ENCODE measurements around the gene OVOL1. TPM values are rescaled to one million over a fixed set of nuclear protein-coding genes. Genes with fewer than 3 reads are reported as not detected.
"Not testable (repeated sequence)": the region's sequence is repeated elsewhere in the genome, so short reads cannot be mapped to it uniquely, and the experiment has no call there.

OVOL1 gene
- polyA plus RNA-seq, 2 donors = 38.2 to 49.9 TPM

DNA sequence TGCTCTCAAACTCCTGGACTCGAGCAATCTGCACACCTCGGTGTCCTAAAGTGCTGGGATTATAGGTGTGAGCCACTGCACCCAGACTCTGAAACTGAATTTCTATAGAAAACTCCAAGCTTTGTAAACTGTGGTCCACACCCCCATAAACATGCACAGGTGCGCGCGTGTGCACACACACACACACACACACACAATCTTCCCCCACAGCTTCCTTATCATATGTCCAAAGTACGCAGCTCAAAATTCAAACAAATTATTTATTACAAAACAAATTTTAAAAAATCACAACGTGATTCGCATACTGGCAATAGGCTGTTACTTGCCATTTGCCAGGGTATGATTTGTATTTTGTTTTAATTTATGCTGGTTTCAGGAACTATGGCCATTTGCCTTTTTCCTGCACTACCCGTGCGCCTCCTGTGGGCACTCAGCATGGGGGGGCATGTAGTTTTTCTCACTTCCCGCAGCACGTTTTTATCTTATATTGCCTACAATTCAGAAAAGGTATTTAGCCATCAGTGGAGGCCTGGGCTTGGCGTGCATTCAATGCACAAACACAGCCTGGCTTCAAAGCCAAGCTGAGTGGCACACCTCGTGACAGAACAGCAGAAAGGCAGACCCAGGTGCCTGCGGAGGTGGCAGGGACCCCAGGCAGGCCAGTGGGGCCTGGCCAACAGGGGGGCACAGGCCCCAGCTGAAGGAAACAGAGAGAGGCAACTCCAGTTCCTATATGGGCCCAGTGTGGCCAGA lies 36.1 kb downstream of the OVOL1 start:
- Histone ChIP-seq H3K9me3 (ENCODE audit: control insufficient read depth in 2 of 2, insufficient read depth in 1 of 2, low read depth in 1 of 2, low read length in 1 of 2) (no peaks in the 10 kb centered on the region), H3K27me3 (ENCODE audit: control insufficient read depth in 1 of 2, insufficient read depth in 2 of 2, low read length in 2 of 2) (no peaks in the 10 kb centered on the region), H3K4me3 (ENCODE audit: low read depth in 1 of 2, low read length in 2 of 2) (no peak overlapping the region), H3K27ac (ENCODE audit: low read depth in 2 of 2, low read length in 1 of 2) (no peak overlapping the region), H3K4me1 (ENCODE audit: control insufficient read depth in 2 of 2, insufficient read depth in 2 of 2, low read length in 1 of 2) (no peaks in the 10 kb centered on the region), H3K36me3 (ENCODE audit: control insufficient read depth in 2 of 2, insufficient read depth in 2 of 2, low read length in 1 of 2) (no peaks in the 10 kb centered on the region)
- 67 to 78% methylated on average over 15 of the region's 15 CpGs for WGBS, 2 donors

DNA sequence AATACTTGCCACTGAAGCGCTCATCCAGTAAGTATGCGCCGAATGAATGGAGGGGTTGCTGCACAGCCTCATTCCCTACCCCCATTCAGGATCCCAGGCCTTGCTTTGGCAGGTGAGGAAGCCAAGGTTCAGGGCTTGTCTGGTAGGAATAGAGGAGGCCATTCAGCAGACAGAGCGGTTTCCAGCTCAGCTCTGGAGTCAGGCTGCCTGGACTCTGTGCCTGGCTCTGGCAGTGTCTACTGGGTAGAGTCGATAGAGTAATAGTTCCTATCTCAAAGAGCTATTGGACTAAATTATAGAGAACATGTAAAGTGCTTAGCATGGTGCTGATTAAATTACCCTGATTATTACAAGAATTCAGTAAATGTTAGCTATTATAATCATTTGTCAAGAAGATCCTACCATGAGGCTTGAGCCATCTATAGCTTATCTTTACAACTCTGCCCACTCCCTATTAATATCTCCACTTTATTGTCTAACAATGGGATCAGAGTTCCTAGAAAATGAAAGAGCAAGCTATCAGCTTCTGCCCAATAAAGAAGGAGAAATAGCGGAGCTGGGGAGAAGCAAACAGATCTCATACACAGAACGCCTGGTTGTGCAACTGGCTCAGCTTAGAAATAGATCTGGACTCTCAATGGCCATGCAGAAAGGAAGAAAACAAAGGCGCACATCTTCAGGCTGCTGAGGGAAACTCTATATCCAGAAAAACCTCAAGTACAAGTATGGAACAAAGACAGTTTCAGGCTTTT lies 40.3 kb downstream of the OVOL1 start:
- Histone ChIP-seq H3K9me3 (ENCODE audit: control insufficient read depth in 2 of 2, insufficient read depth in 1 of 2, low read depth in 1 of 2, low read length in 1 of 2) (no peaks in the 10 kb centered on the region), H3K27me3 (ENCODE audit: control insufficient read depth in 1 of 2, insufficient read depth in 2 of 2, low read length in 2 of 2) (no peaks in the 10 kb centered on the region), H3K4me1 (ENCODE audit: control insufficient read depth in 2 of 2, insufficient read depth in 2 of 2, low read length in 1 of 2) (no peaks in the 10 kb centered on the region), H3K36me3 (ENCODE audit: control insufficient read depth in 2 of 2, insufficient read depth in 2 of 2, low read length in 1 of 2) (no peaks in the 10 kb centered on the region), H3K4me3 (ENCODE audit: low read depth in 1 of 2, low read length in 2 of 2) (no peak overlapping the region), H3K27ac (ENCODE audit: low read depth in 2 of 2, low read length in 1 of 2) (no peak overlapping the region)
- WGBS, 2 donors = 74 to 86% methylated on average over 8 of the region's 8 CpGs

DNA sequence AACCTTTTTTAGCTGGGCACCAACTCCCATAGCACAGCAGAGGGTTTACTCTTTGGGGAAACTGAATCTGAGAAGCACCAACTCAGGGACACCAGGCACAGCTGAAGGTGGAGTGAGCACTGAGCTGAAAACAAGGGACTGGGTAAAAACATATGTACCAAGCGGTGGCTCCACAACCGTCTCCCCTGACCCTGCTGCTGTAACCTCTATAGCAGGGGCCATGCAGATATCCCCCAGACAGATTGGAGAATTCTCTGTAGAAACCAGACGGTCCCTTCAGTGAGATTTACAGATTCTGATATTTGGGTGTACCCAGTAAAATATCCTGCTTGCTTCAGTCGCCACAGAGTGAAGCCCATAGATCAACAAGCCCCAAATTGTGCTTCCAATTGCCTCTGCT lies 42.6 kb downstream of the OVOL1 start:
- Histone ChIP-seq H3K27ac (ENCODE audit: low read depth in 2 of 2, low read length in 1 of 2) (no peak overlapping the region), H3K4me1 (ENCODE audit: control insufficient read depth in 2 of 2, insufficient read depth in 2 of 2, low read length in 1 of 2) (peaks cover 0 to 10% of the 10 kb centered on the region in 2 donors), H3K9me3 (ENCODE audit: control insufficient read depth in 2 of 2, insufficient read depth in 1 of 2, low read depth in 1 of 2, low read length in 1 of 2) (no peaks in the 10 kb centered on the region), H3K36me3 (ENCODE audit: control insufficient read depth in 2 of 2, insufficient read depth in 2 of 2, low read length in 1 of 2) (no peaks in the 10 kb centered on the region), H3K27me3 (ENCODE audit: control insufficient read depth in 1 of 2, insufficient read depth in 2 of 2, low read length in 2 of 2) (no peaks in the 10 kb centered on the region), H3K4me3 (ENCODE audit: low read depth in 1 of 2, low read length in 2 of 2) (no peak overlapping the region)
- WGBS, 2 donors = 74% methylated on average over 4 of the region's 4 CpGs

- H3K4me3 ChIP-seq (ENCODE audit: low read depth in 1 of 2, low read length in 2 of 2); H3K27me3 ChIP-seq (ENCODE audit: control insufficient read depth in 1 of 2, insufficient read depth in 2 of 2, low read length in 2 of 2); H3K27ac ChIP-seq (ENCODE audit: low read depth in 2 of 2, low read length in 1 of 2); H3K9me3 ChIP-seq (ENCODE audit: control insufficient read depth in 2 of 2, insufficient read depth in 1 of 2, low read depth in 1 of 2, low read length in 1 of 2); H3K36me3 ChIP-seq (ENCODE audit: control insufficient read depth in 2 of 2, insufficient read depth in 2 of 2, low read length in 1 of 2): not testable (repeated sequence)
- H3K4me1 ChIP-seq (ENCODE audit: control insufficient read depth in 2 of 2, insufficient read depth in 2 of 2, low read length in 1 of 2) = peaks cover 0 to 12% of the 10 kb centered on the region in 2 donors
Measured at GRCh38 chr11:65832231-65832630, 45.4 kb downstream of the OVOL1 start.

GRCh38 chr11:65833297-65834030 lies 46.6 kb downstream of the OVOL1 start, which contains the start of gene SNX32:
Gene SNX32, plus strand, starts transcription at chr11:65833963. Its CDS starts 103 bp downstream, at chr11:65834066.
- no peaks in the 10 kb centered on the region for H3K36me3 ChIP-seq (ENCODE audit: control insufficient read depth in 2 of 2, insufficient read depth in 2 of 2, low read length in 1 of 2)
- H3K4me1 ChIP-seq (ENCODE audit: control insufficient read depth in 2 of 2, insufficient read depth in 2 of 2, low read length in 1 of 2) = peaks cover 0 to 12% of the 10 kb centered on the region in 2 donors
- no peaks in the 10 kb centered on the region for H3K27me3 ChIP-seq (ENCODE audit: control insufficient read depth in 1 of 2, insufficient read depth in 2 of 2, low read length in 2 of 2)
- H3K9me3 ChIP-seq (ENCODE audit: control insufficient read depth in 2 of 2, insufficient read depth in 1 of 2, low read depth in 1 of 2, low read length in 1 of 2) = no peaks in the 10 kb centered on the region
- peak within 1 kb of the TSS in 1 of 2 donors; percentile 16 for H3K27ac ChIP-seq (ENCODE audit: low read depth in 2 of 2, low read length in 1 of 2)
- peak within 1 kb of the TSS; percentile 52 to 53 for H3K4me3 ChIP-seq (ENCODE audit: low read depth in 1 of 2, low read length in 2 of 2)
- 0 to 1% methylated on average over 63 of the region's 63 CpGs for WGBS, 2 donors

GRCh38 chr11:65834202-65834601 lies 47.3 kb downstream of the OVOL1 start:
- Histone ChIP-seq H3K4me1 (ENCODE audit: control insufficient read depth in 2 of 2, insufficient read depth in 2 of 2, low read length in 1 of 2) (peaks cover 0 to 12% of the 10 kb centered on the region in 2 donors), H3K9me3 (ENCODE audit: control insufficient read depth in 2 of 2, insufficient read depth in 1 of 2, low read depth in 1 of 2, low read length in 1 of 2) (no peaks in the 10 kb centered on the region), H3K27me3 (ENCODE audit: control insufficient read depth in 1 of 2, insufficient read depth in 2 of 2, low read length in 2 of 2) (no peaks in the 10 kb centered on the region), H3K36me3 (ENCODE audit: control insufficient read depth in 2 of 2, insufficient read depth in 2 of 2, low read length in 1 of 2) (no peaks in the 10 kb centered on the region), H3K27ac (ENCODE audit: low read depth in 2 of 2, low read length in 1 of 2) (no peak overlapping the region), H3K4me3 (ENCODE audit: low read depth in 1 of 2, low read length in 2 of 2) (peak overlapping the region; percentile 52 to 53)
- 22 to 33% methylated on average over 6 of the region's 6 CpGs for WGBS, 2 donors

- Histone ChIP-seq H3K36me3 (ENCODE audit: control insufficient read depth in 2 of 2, insufficient read depth in 2 of 2, low read length in 1 of 2) (no peaks in the 10 kb centered on the region), H3K4me1 (ENCODE audit: control insufficient read depth in 2 of 2, insufficient read depth in 2 of 2, low read length in 1 of 2) (no peaks in the 10 kb centered on the region), H3K27ac (ENCODE audit: low read depth in 2 of 2, low read length in 1 of 2) (no peak overlapping the region), H3K27me3 (ENCODE audit: control insufficient read depth in 1 of 2, insufficient read depth in 2 of 2, low read length in 2 of 2) (no peaks in the 10 kb centered on the region), H3K9me3 (ENCODE audit: control insufficient read depth in 2 of 2, insufficient read depth in 1 of 2, low read depth in 1 of 2, low read length in 1 of 2) (no peaks in the 10 kb centered on the region), H3K4me3 (ENCODE audit: low read depth in 1 of 2, low read length in 2 of 2) (no peak overlapping the region)
- 75 to 85% methylated on average over 4 of the region's 4 CpGs for WGBS, 2 donors
Measured at GRCh38 chr11:65842144-65842543, 55.3 kb downstream of the OVOL1 start.

- no peaks in the 10 kb centered on the region for H3K36me3 ChIP-seq (ENCODE audit: control insufficient read depth in 2 of 2, insufficient read depth in 2 of 2, low read length in 1 of 2)
- no peaks in the 10 kb centered on the region for H3K4me1 ChIP-seq (ENCODE audit: control insufficient read depth in 2 of 2, insufficient read depth in 2 of 2, low read length in 1 of 2)
- H3K27ac ChIP-seq (ENCODE audit: low read depth in 2 of 2, low read length in 1 of 2) = no peak overlapping the region
- no peaks in the 10 kb centered on the region for H3K27me3 ChIP-seq (ENCODE audit: control insufficient read depth in 1 of 2, insufficient read depth in 2 of 2, low read length in 2 of 2)
- 88 to 92% methylated on average over 3 of the region's 3 CpGs for WGBS, 2 donors
- no peak overlapping the region for H3K4me3 ChIP-seq (ENCODE audit: low read depth in 1 of 2, low read length in 2 of 2)
- H3K9me3 ChIP-seq (ENCODE audit: control insufficient read depth in 2 of 2, insufficient read depth in 1 of 2, low read depth in 1 of 2, low read length in 1 of 2) = no peaks in the 10 kb centered on the region
Measured at GRCh38 chr11:65843811-65844210, 56.9 kb downstream of the OVOL1 start.

DNA sequence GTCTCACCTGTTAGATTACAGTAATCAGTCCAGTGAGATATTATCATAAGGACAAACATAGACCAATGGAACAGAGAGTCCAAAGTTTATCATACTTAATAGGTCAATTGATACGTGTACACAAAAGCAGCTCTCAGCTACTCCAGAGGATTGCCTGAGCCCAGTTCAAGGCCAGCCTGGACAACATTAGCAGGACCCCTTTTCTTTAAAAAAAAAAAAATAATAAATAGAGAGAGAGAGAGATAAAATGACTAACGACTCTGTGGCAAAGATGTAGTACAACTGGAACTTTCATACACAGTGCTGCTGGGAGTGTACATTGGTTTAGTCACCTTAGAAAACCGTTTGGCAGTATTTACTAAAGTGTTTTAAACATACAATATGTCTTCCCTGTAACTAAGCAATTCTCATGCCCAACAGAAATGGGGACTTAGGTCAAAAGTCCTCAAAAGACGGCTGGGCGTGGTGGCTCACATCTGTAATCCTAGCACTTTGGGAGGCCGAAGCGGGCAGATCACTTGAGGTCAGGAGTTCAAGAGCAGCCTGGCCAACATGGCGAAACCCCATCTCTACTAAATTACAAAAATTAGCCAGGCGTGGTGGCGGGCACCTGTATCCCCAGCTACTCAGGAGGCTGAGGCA lies 57.5 kb downstream of the OVOL1 start:
- WGBS, 2 donors = 79 to 80% methylated on average over 10 of the region's 10 CpGs
- Histone ChIP-seq H3K4me3 (ENCODE audit: low read depth in 1 of 2, low read length in 2 of 2) (no peak overlapping the region), H3K27me3 (ENCODE audit: control insufficient read depth in 1 of 2, insufficient read depth in 2 of 2, low read length in 2 of 2) (no peaks in the 10 kb centered on the region), H3K36me3 (ENCODE audit: control insufficient read depth in 2 of 2, insufficient read depth in 2 of 2, low read length in 1 of 2) (no peaks in the 10 kb centered on the region), H3K9me3 (ENCODE audit: control insufficient read depth in 2 of 2, insufficient read depth in 1 of 2, low read depth in 1 of 2, low read length in 1 of 2) (no peaks in the 10 kb centered on the region), H3K4me1 (ENCODE audit: control insufficient read depth in 2 of 2, insufficient read depth in 2 of 2, low read length in 1 of 2) (no peaks in the 10 kb centered on the region), H3K27ac (ENCODE audit: low read depth in 2 of 2, low read length in 1 of 2) (no peak overlapping the region)

All from esophagus (tissue), 2 donors.